Uterus (tissue), 4 donors: ENCODE measurements around the gene CARD10. TPM values are rescaled to one million over a fixed set of nuclear protein-coding genes. Genes with fewer than 3 reads are reported as not detected.

Source experiments
- DNase-seq, 2 donors: peaks; one replicate each; pipeline ENCODE4 v3.0.0-alpha.2; 2019 to 2020
- H3K27ac ChIP-seq, 2 donors: fragments of 200-600 bp; sonication (generic); 1 replicate in 1 of 2; 2 replicates in 1 of 2; pipeline ENCODE4 v1.5.1; 2016 to 2018
- H3K27me3 ChIP-seq, 2 donors: fragments of 200-600 bp; sonication (generic); one replicate each; pipeline ENCODE4 v1.5.1; 2018 to 2019; ENCODE audit warnings: control low read depth in 1 of 2
- H3K36me3 ChIP-seq, 2 donors: fragments of 200-600 bp; sonication (generic); one replicate each; pipeline ENCODE4 v1.5.1; 2019; ENCODE audit warnings: control low read depth in 1 of 2
- H3K4me1 ChIP-seq, 2 donors: fragments of 200-600 bp; sonication (generic); one replicate each; pipeline ENCODE4 v1.5.1; 2018 to 2019; ENCODE audit warnings: control low read depth in 1 of 2
- H3K4me3 ChIP-seq, 2 donors: fragments of 200-600 bp; sonication (generic); 1 replicate in 1 of 2; 2 replicates in 1 of 2; pipeline ENCODE4 v1.5.1; 2018 to 2019; ENCODE audit warnings: mild to moderate bottlenecking in 1 of 2
- H3K9me3 ChIP-seq, 2 donors: fragments of 200-600 bp; sonication (generic); one replicate each; pipeline ENCODE4 v1.5.1; 2019; ENCODE audit warnings: control low read depth in 1 of 2
- CTCF ChIP-seq, 4 experiments: fragments of 200-600 bp in 2 of 4; fragments of 450-650 bp in 2 of 4; sonication (generic) in 2 of 4; IDR thresholded peaks; one replicate each; pipeline ENCODE4 v1.5.1; 2016 to 2019; ENCODE audit warnings: antibody characterized with exemption in 4 of 4, mild to moderate bottlenecking in 2 of 4, moderate library complexity in 1 of 4
- POLR2A ChIP-seq, 2 donors: fragments of 450-650 bp; IDR thresholded peaks; one replicate each; pipeline ENCODE4 v1.6.1; 2016; ENCODE audit warnings: antibody characterized with exemption in 2 of 2, mild to moderate bottlenecking in 1 of 2, moderate library complexity in 1 of 2
- intact Hi-C: fragments of 100-400 bp; cut with DNase I; formaldehyde crosslinking; loops from one replicate; pipeline ENCODE4 v1.15.1; 2023; ENCODE audit warnings: low total_unique reads
- total RNA-seq, 4 donors: library from RNA; depleted of rRNA in 3 of 4; stranded (reverse); fragments of >200 nt in 3 of 4; gene quantifications; one replicate each; pipeline versions ENCODE4 v1.1.0 to v1.2.4, GENCODE V29; 2014 to 2023
- donor health status: DM: yes; HTN: yes; CAD: no.

CARD10 gene
- 10 to 100 TPM in 2 of 4 donors, 1 to 10 TPM in 2; 4.6 to 23.4 (median 10.2) TPM for total RNA-seq

- intact Hi-C loops: no loop called here
- TF ChIP-seq CTCF (IDR thresholded peaks at IDR 0.05) (no peak), POLR2A (IDR thresholded peaks at IDR 0.05) (no peak)
- Histone ChIP-seq H3K27me3 (peaks cover 0 to 3% of the 10 kb centered on the region in 2 donors), H3K27ac (peak within 1 kb of the TSS; percentile 34 to 53), H3K9me3 (no peaks in the 10 kb centered on the region), H3K36me3 (no peaks in the 10 kb centered on the region), H3K4me1 (peaks cover 0 to 18% of the 10 kb centered on the region in 2 donors), H3K4me3 (peak within 1 kb of the TSS; percentile 31 to 43)
- DNase-seq: no peak
Observed at GRCh38 chr22:37519268-37520195, at the start of gene CARD10. CARD10 (minus strand) TSS chr22:37519415; CDS start chr22:37519200, 215 bp downstream.

GRCh38 chr22:37568448-37569008 lies 49.3 kb upstream of the CARD10 start:
- no peaks in the 10 kb centered on the region for H3K27me3 ChIP-seq
- DNase-seq: no peak
- H3K36me3 ChIP-seq: no peaks in the 10 kb centered on the region
- H3K4me1 ChIP-seq: peaks cover 17 to 24% of the 10 kb centered on the region in 2 donors
- no peaks in the 10 kb centered on the region for H3K9me3 ChIP-seq
- no peak overlapping the region for H3K4me3 ChIP-seq
- H3K27ac ChIP-seq: peak overlapping the region in 1 of 2 donors; percentile 48
- intact Hi-C loops: no loop called here
- TF ChIP-seq POLR2A (IDR thresholded peaks at IDR 0.05) (no peak), CTCF (IDR thresholded peaks at IDR 0.05) (no peak)

GRCh38 chr22:37568012-37568411 lies 48.8 kb upstream of the CARD10 start:
- no peaks in the 10 kb centered on the region for H3K27me3 ChIP-seq
- no peak for TF ChIP-seq POLR2A (IDR thresholded peaks at IDR 0.05)
- no peak for TF ChIP-seq CTCF (IDR thresholded peaks at IDR 0.05)
- no peaks in the 10 kb centered on the region for H3K9me3 ChIP-seq
- H3K4me1 ChIP-seq: peaks cover 20 to 29% of the 10 kb centered on the region in 2 donors
- intact Hi-C loops: no loop called here
- no peak overlapping the region for H3K27ac ChIP-seq
- no peak overlapping the region for H3K4me3 ChIP-seq
- no peak for DNase-seq
- H3K36me3 ChIP-seq: no peaks in the 10 kb centered on the region

- H3K27me3 ChIP-seq: no peaks in the 10 kb centered on the region
- peak overlapping the region; percentile 71 to 99 for H3K27ac ChIP-seq
- intact Hi-C loops: loop anchor here (2.0 kb wide), 1 partner anchor 28 kb away; no protein-coding TSS in a partner anchor
- H3K36me3 ChIP-seq: no peaks in the 10 kb centered on the region
- peak; percentile 85 for DNase-seq
- no peak overlapping the region for H3K4me3 ChIP-seq
- no peaks in the 10 kb centered on the region for H3K9me3 ChIP-seq
- TF ChIP-seq POLR2A (IDR thresholded peaks at IDR 0.05): peak in 1 of 2 donors; percentile 30
- peak; percentile 95 to 98 (median 96) for TF ChIP-seq CTCF (IDR thresholded peaks at IDR 0.05)
- H3K4me1 ChIP-seq: peaks cover 29 to 36% of the 10 kb centered on the region in 2 donors
Observed at GRCh38 chr22:37566903-37567798, 47.9 kb upstream of the CARD10 start.
